HCT116 (cell line): ENCODE results near the gene NUP153. TPM values are rescaled to one million over a fixed set of nuclear protein-coding genes. Genes with fewer than 3 reads are reported as not detected.

ENCODE experiments used
- ATAC-seq: fragments of 200-7000 bp; cut with Tn5 transposase; 2 replicates; pipeline ENCODE4 v1.9.1; 2020; ENCODE audit warnings: mild to moderate bottlenecking, moderate library complexity
- BruUV-seq: library from RNA; stranded (reverse); fragments of 400-500 nt; replicated peaks from 2 replicates; lab custom pipeline; 2021; lab: Mats Ljungman, UMichigan
- CTCF ChIA-PET: fragments of 300-600 bp; sonication (Branson Sonifier 250); formaldehyde crosslinking; loops from one replicate; lab custom pipeline; 2021; ENCODE audit warnings: antibody characterized with exemption; lab: Charles Lee
- POLR2A ChIA-PET: fragments of 300-600, 350-600 bp; sonication (Branson Sonifier 250); formaldehyde crosslinking; loops from one replicate; lab custom pipeline; 2021; ENCODE audit warnings: antibody characterized with exemption; lab: Charles Lee
- RAD21 ChIA-PET, 2 experiments: fragments of 300-600 bp; sonication (Branson Sonifier 250); formaldehyde crosslinking; loops; one replicate each; lab custom pipeline; 2023; ENCODE audit warnings: low total read pairs in 2 of 2; ENCODE audit not compliant: uncharacterized antibody in 2 of 2, unreplicated experiment in 2 of 2, low non-redundant PET in 1 of 2; lab: Charles Lee
- DNase-seq: peaks from one replicate; pipeline ENCODE4 v3.0.0-alpha.2; 2010; ENCODE audit warnings: low read depth, low spot score
- H2AFZ ChIP-seq: fragments of 200-600 bp; shearing (Covaris generic), sonication (generic); 2 replicates; pipeline ENCODE4 v1.6.1; 2017; ENCODE audit warnings: low read depth, mixed run types, mixed read lengths, antibody characterized with exemption, low read length; ENCODE audit not compliant: poor library complexity, severe bottlenecking
- H3K27ac ChIP-seq: 2 replicates; pipeline ENCODE4 v1.5.1; 2012; ENCODE audit warnings: low read depth, low read length
- H3K27me3 ChIP-seq: fragments of 200-600 bp; sonication (generic); 2 replicates; pipeline ENCODE4 v1.6.1; 2016; ENCODE audit warnings: mixed run types, low read length, mixed read lengths; ENCODE audit not compliant: insufficient read depth
- H3K36me3 ChIP-seq, 2 experiments: fragments of 200-500 bp in 1 of 2; fragments of 200-600 bp in 1 of 2; sonication (Bioruptor generic) in 1 of 2; sonication (generic) in 1 of 2; 2 replicates each; pipeline versions ENCODE4 v1.5.1 to v1.6.1; 2014 to 2016; ENCODE audit warnings: low read length in 2 of 2, inconsistent platforms in 1 of 2, mixed read lengths in 1 of 2, mixed run types in 1 of 2; ENCODE audit not compliant: insufficient read depth in 2 of 2, control insufficient read depth in 1 of 2
- H3K4me1 ChIP-seq, 2 experiments: fragments of 200-600 bp in 1 of 2; sonication (generic) in 1 of 2; 2 replicates each; pipeline versions ENCODE4 v1.5.1 to v1.6.1; 2012 to 2017; ENCODE audit warnings: low read length in 2 of 2, inconsistent platforms in 1 of 2, mild to moderate bottlenecking in 1 of 2, mixed read lengths in 1 of 2, mixed run types in 1 of 2, moderate library complexity in 1 of 2; ENCODE audit not compliant: insufficient read depth in 2 of 2, control insufficient read depth in 1 of 2
- H3K4me2 ChIP-seq: fragments of 200-600 bp; sonication (generic); 2 replicates; pipeline ENCODE4 v1.6.1; 2017; ENCODE audit warnings: mixed run types, low read length, mixed read lengths
- H3K4me3 ChIP-seq, 2 experiments: fragments of 200-600 bp in 1 of 2; sonication (generic) in 1 of 2; replicated peaks in 1 of 2; 2 replicates each; pipeline ENCODE4 v1.5.1; 2011 to 2016; ENCODE audit warnings: low read length in 2 of 2, control low read depth in 1 of 2, low read depth in 1 of 2, mild to moderate bottlenecking in 1 of 2, mixed read lengths in 1 of 2, mixed run types in 1 of 2
- H3K79me2 ChIP-seq: fragments of 200-600 bp; sonication (generic); 2 replicates; pipeline ENCODE4 v1.6.1; 2017; ENCODE audit warnings: mild to moderate bottlenecking, mixed run types, low read length, moderate library complexity, mixed read lengths; ENCODE audit not compliant: insufficient read depth
- H3K9ac ChIP-seq: fragments of 200-600 bp; sonication (generic); 2 replicates; pipeline ENCODE4 v1.6.1; 2016; ENCODE audit warnings: low read length, mixed read lengths
- H3K9me2 ChIP-seq: fragments of 200-600 bp; sonication (generic), shearing (Covaris generic); 2 replicates; pipeline ENCODE4 v1.6.1; 2017; ENCODE audit warnings: mixed run types, mild to moderate bottlenecking, moderate library complexity; ENCODE audit not compliant: insufficient read depth
- H3K9me3 ChIP-seq, 2 experiments: fragments of 200-500 bp in 1 of 2; fragments of 200-600 bp in 1 of 2; sonication (Bioruptor generic) in 1 of 2; sonication (generic) in 1 of 2; 2 replicates each; pipeline ENCODE4 v1.6.1; 2014 to 2017; ENCODE audit warnings: low read length in 2 of 2, mixed read lengths in 2 of 2, inconsistent platforms in 1 of 2, low read depth in 1 of 2, mild to moderate bottlenecking in 1 of 2, mixed run types in 1 of 2, moderate library complexity in 1 of 2; ENCODE audit not compliant: control insufficient read depth in 1 of 2, insufficient read depth in 1 of 2
- H4K20me1 ChIP-seq: fragments of 200-600 bp; sonication (generic), shearing (Covaris generic); 2 replicates; pipeline ENCODE4 v1.6.1; 2017; ENCODE audit warnings: mixed run types, mild to moderate bottlenecking, moderate library complexity; ENCODE audit not compliant: insufficient read depth
- ATF3 ChIP-seq: IDR thresholded peaks from 2 replicates; pipeline ENCODE4 v1.6.1; 2012
- CBX3 ChIP-seq: IDR thresholded peaks from 2 replicates; pipeline ENCODE4 v1.6.1; 2012; ENCODE audit warnings: low read depth
- CEBPB ChIP-seq: IDR thresholded peaks from 2 replicates; pipeline ENCODE4 v1.6.1; 2012; ENCODE audit warnings: low read depth
- CTCF ChIP-seq, 3 experiments: fragments of 200-600 bp in 1 of 3; sonication (generic) in 1 of 3; IDR thresholded peaks in 2 of 3; conservative IDR thresholded peaks in 1 of 3; 2 replicates each; pipeline ENCODE4 v1.5.1; 2012 to 2017; ENCODE audit warnings: low read depth in 2 of 3, low read length in 2 of 3, antibody characterized with exemption in 1 of 3, borderline replicate concordance in 1 of 3, control low read depth in 1 of 3, mild to moderate bottlenecking in 1 of 3, mixed read lengths in 1 of 3, mixed run types in 1 of 3, moderate library complexity in 1 of 3; ENCODE audit not compliant: insufficient read depth in 1 of 3
- EGR1 ChIP-seq: IDR thresholded peaks from 2 replicates; pipeline ENCODE4 v1.6.1; 2012; ENCODE audit warnings: low read depth
- ELF1 ChIP-seq: IDR thresholded peaks from 2 replicates; pipeline ENCODE4 v1.6.1; 2012; ENCODE audit warnings: low read depth, borderline replicate concordance
- EZH2 ChIP-seq: fragments of 200-600 bp; sonication (generic); IDR thresholded peaks from 2 replicates; pipeline ENCODE4 v1.6.1; 2017; ENCODE audit warnings: antibody characterized with exemption, mixed run types
- EZH2phosphoT487 ChIP-seq: fragments of 200-600 bp; IDR thresholded peaks from 2 replicates; pipeline ENCODE4 v1.6.1; 2018; ENCODE audit warnings: antibody characterized with exemption, borderline replicate concordance
- FOSL1 ChIP-seq: IDR thresholded peaks from 2 replicates; pipeline ENCODE4 v1.6.1; 2012; ENCODE audit warnings: low read depth
- JUND ChIP-seq: IDR thresholded peaks from 2 replicates; pipeline ENCODE4 v1.6.1; 2012
- MAX ChIP-seq: IDR thresholded peaks from 2 replicates; pipeline ENCODE4 v1.6.1; 2012
- POLR2A ChIP-seq: IDR thresholded peaks from 2 replicates; pipeline ENCODE4 v1.7.0; 2011; ENCODE audit warnings: borderline replicate concordance; ENCODE audit not compliant: insufficient read depth, insufficient read length; ENCODE audit errors: extremely low read depth
- POLR2AphosphoS5 ChIP-seq: IDR thresholded peaks from 2 replicates; pipeline ENCODE4 v1.6.1; 2011; ENCODE audit warnings: mild to moderate bottlenecking, low read depth, low read length, moderate library complexity
- REST ChIP-seq: IDR thresholded peaks from 2 replicates; pipeline ENCODE4 v1.6.1; 2012; ENCODE audit warnings: low read depth
- SIN3A ChIP-seq: IDR thresholded peaks from 2 replicates; pipeline ENCODE4 v1.6.1; 2012; ENCODE audit warnings: low read depth
- SRF ChIP-seq: IDR thresholded peaks from 2 replicates; pipeline ENCODE4 v1.6.1; 2012; ENCODE audit warnings: low read depth
- TCF7L2 ChIP-seq: IDR thresholded peaks from 2 replicates; pipeline ENCODE4 v1.7.0; 2011; ENCODE audit warnings: borderline replicate concordance, inconsistent platforms; ENCODE audit not compliant: insufficient read depth, insufficient read length; ENCODE audit errors: extremely low read depth
- ZBTB33 ChIP-seq: IDR thresholded peaks from 2 replicates; pipeline ENCODE4 v1.6.1; 2011; ENCODE audit warnings: mild to moderate bottlenecking, low read length, moderate library complexity; ENCODE audit not compliant: insufficient replicate concordance; ENCODE audit errors: extremely low read depth
- ZFX ChIP-seq: fragments of 450-650 bp; IDR thresholded peaks from 2 replicates; pipeline ENCODE4 v1.6.1; 2017
- ZNF274 ChIP-seq: fragments of 200-500 bp; sonication (Bioruptor generic); IDR thresholded peaks from 2 replicates; pipeline ENCODE4 v1.6.1; 2014; ENCODE audit warnings: mild to moderate bottlenecking, low read depth, low read length, inconsistent platforms
- intact Hi-C: fragments of 100-400 bp; cut with micrococcal nuclease; formaldehyde crosslinking; loops from 2 replicates; pipeline ENCODE4 v1.10.0; 2022
- total RNA-seq: library from RNA; stranded (reverse); gene quantifications from one replicate; pipeline ENCODE4 v1.2.1, GENCODE V29; 2021; ENCODE audit not compliant: unreplicated experiment

The NUP153 gene
- total RNA-seq, 1 experiment from 2014 or later = 51.6 TPM

GRCh38 chr6:17729223-17730077 lies 22.7 kb upstream of the NUP153 start:
- TF ChIP-seq POLR2A (no peak), REST (no peak), EZH2phosphoT487 (no peak), SRF (no peak), EZH2 (no peak), ZBTB33 (no peak), ZNF274 (no peak), SIN3A (no peak), CBX3 (no peak), CEBPB (no peak), FOSL1 (no peak), POLR2AphosphoS5 (no peak), CTCF (IDR thresholded peaks at IDR 0.05 in 2 of 3, conservative IDR thresholded peaks at IDR 0.05 in 1 of 3; ENCODE audit: borderline replicate concordance in 1 of 3, insufficient read depth in 1 of 3, low read depth in 2 of 3, low read length in 2 of 3) (no peak), ZFX (no peak), ATF3 (no peak), ELF1 (no peak), EGR1 (no peak), JUND (no peak), MAX (no peak), TCF7L2 (no peak)
- Histone ChIP-seq H3K9ac (no peak overlapping the region), H2AFZ (no peak overlapping the region), H4K20me1 (no peaks in the 10 kb centered on the region), H3K4me2 (no peak overlapping the region), H3K27ac (no peak overlapping the region), H3K4me1 (peaks cover 0 to 4% of the 10 kb centered on the region in 2 experiments; a peak in 1 of 4 replicates), H3K27me3 (no peaks in the 10 kb centered on the region), H3K9me3 (no peaks in the 10 kb centered on the region), H3K79me2 (no peaks in the 10 kb centered on the region), H3K4me3 (no peak overlapping the region), H3K36me3 (no peaks in the 10 kb centered on the region), H3K9me2 (no peaks in the 10 kb centered on the region)
- intact Hi-C loops = no loop called here
- BruUV-seq = no TSS peak
- ATAC-seq (peak; percentile 58; the same call in 1 of the 2 replicates), DNase-seq (no peak)
- ChIA-PET CTCF (no interaction called here), RAD21 (no interaction called here), POLR2A (interaction anchor here (1.2 to 1.3 kb wide), 2 partner anchors 9 to 17 kb away, joined by 4 read pairs; no protein-coding TSS in a partner anchor)
